H1 (cell line): ENCODE data around the gene PHC2. TPM values are rescaled to one million over a fixed set of nuclear protein-coding genes. Genes with fewer than 3 reads are reported as not detected.

Source experiments
- CTCF ChIA-PET: fragments of 300-600 bp; sonication (Branson Sonifier 250); formaldehyde crosslinking; loops from one replicate; lab custom pipeline; 2021; ENCODE audit not compliant: partially characterized antibody; lab: Charles Lee
- POLR2A ChIA-PET: fragments of 300-600 bp; sonication (Branson Sonifier 250); formaldehyde crosslinking; loops from one replicate; lab custom pipeline; 2021; ENCODE audit warnings: inconsistent platforms; ENCODE audit not compliant: partially characterized antibody; lab: Charles Lee
- DNase-seq, 2 experiments: peaks; one replicate each; pipeline versions ENCODE4 v3.0.0 to v3.0.0-alpha.2; 2010 to 2022; ENCODE audit warnings: low spot score in 2 of 2, low read depth in 1 of 2, mixed read lengths in 1 of 2
- FAIRE-seq: peaks from 2 replicates; lab custom pipeline; 2011; peaks lifted over from hg19 to GRCh38; lab: Jason Lieb, UNC
- H2AFZ ChIP-seq: 2 replicates; pipeline ENCODE4 v1.8.1; 2012; ENCODE audit warnings: low read length, inconsistent platforms
- H2AK5ac ChIP-seq: 2 replicates; pipeline ENCODE4 v1.6.1; 2013; ENCODE audit warnings: low read depth, low read length
- H2BK120ac ChIP-seq: replicated peaks from 2 replicates; pipeline ENCODE3; 2013; ENCODE audit warnings: low read depth, low read length, inconsistent platforms
- H2BK12ac ChIP-seq: 2 replicates; pipeline ENCODE4 v1.6.1; 2013; ENCODE audit warnings: low read depth, low read length
- H2BK15ac ChIP-seq: 2 replicates; pipeline ENCODE4 v1.6.1; 2013; ENCODE audit warnings: low read length
- H2BK20ac ChIP-seq: 2 replicates; pipeline ENCODE4 v1.6.1; 2013; ENCODE audit warnings: low read length
- H2BK5ac ChIP-seq: 2 replicates; pipeline ENCODE4 v1.6.1; 2013; ENCODE audit warnings: low read depth, low read length
- H3K14ac ChIP-seq: 2 replicates; pipeline ENCODE4 v1.6.1; 2013; ENCODE audit warnings: inconsistent platforms; ENCODE audit not compliant: insufficient read length
- H3K18ac ChIP-seq: 2 replicates; pipeline ENCODE4 v1.6.1; 2013; ENCODE audit warnings: low read length; ENCODE audit errors: extremely low read depth
- H3K23ac ChIP-seq: 2 replicates; pipeline ENCODE4 v1.6.1; 2013; ENCODE audit warnings: inconsistent platforms; ENCODE audit not compliant: insufficient read length
- H3K23me2 ChIP-seq: 2 replicates; pipeline ENCODE4 v1.6.1; 2013; ENCODE audit warnings: low read depth, low read length
- H3K27ac ChIP-seq: 2 replicates; pipeline ENCODE4 v1.6.1; 2011; ENCODE audit warnings: low read depth, low read length, inconsistent platforms
- H3K27me3 ChIP-seq, 4 experiments: replicated peaks in 1 of 4; 1 replicate in 1 of 4; 2 replicates in 3 of 4; pipeline versions ENCODE4 v1.6.1 to v1.8.1; 2011 to 2013; ENCODE audit warnings: low read length in 3 of 4, mild to moderate bottlenecking in 3 of 4, inconsistent platforms in 2 of 4, mixed read lengths in 2 of 4, moderate library complexity in 1 of 4; ENCODE audit not compliant: control insufficient read depth in 3 of 4, insufficient read depth in 3 of 4; ENCODE audit errors: extremely low read depth in 1 of 4
- H3K36me3 ChIP-seq, 4 experiments: 2 replicates each; pipeline versions ENCODE4 v1.6.1 to v1.8.1; 2011 to 2013; ENCODE audit warnings: mild to moderate bottlenecking in 4 of 4, low read length in 3 of 4, moderate library complexity in 2 of 4, control low read depth in 1 of 4, inconsistent platforms in 1 of 4; ENCODE audit not compliant: insufficient read depth in 4 of 4, control insufficient read depth in 2 of 4
- H3K4ac ChIP-seq: replicated peaks from 2 replicates; pipeline ENCODE3; 2013; ENCODE audit warnings: low read length, low read depth, mixed read lengths, inconsistent platforms; ENCODE audit not compliant: insufficient read length
- H3K4me1 ChIP-seq, 4 experiments: replicated peaks in 1 of 4; 1 replicate in 1 of 4; 2 replicates in 3 of 4; pipeline versions ENCODE4 v1.6.1 to v1.8.1; 2011 to 2013; ENCODE audit warnings: low read length in 3 of 4, inconsistent platforms in 2 of 4, mixed read lengths in 1 of 4; ENCODE audit not compliant: insufficient read depth in 4 of 4, control insufficient read depth in 3 of 4
- H3K4me2 ChIP-seq, 2 experiments: 2 replicates each; pipeline versions ENCODE4 v1.6.1 to v1.8.1; 2011 to 2013; ENCODE audit warnings: low read depth in 2 of 2, low read length in 2 of 2, control low read depth in 1 of 2, inconsistent platforms in 1 of 2, mild to moderate bottlenecking in 1 of 2; ENCODE audit not compliant: insufficient read depth in 1 of 2
- H3K4me3 ChIP-seq, 4 experiments: fragments of 200-600, 300-600 bp in 1 of 4; sonication (generic), shearing (Covaris generic), sonication (Bioruptor Twin) in 1 of 4; 2 replicates each; pipeline versions ENCODE4 v1.5.1 to v1.8.1; 2011 to 2016; ENCODE audit warnings: low read length in 4 of 4, low read depth in 3 of 4, control low read depth in 2 of 4, inconsistent platforms in 2 of 4, mild to moderate bottlenecking in 2 of 4, mixed read lengths in 1 of 4, moderate library complexity in 1 of 4; ENCODE audit not compliant: insufficient read depth in 2 of 4; ENCODE audit errors: extremely low read depth in 1 of 4
- H3K56ac ChIP-seq: replicated peaks from 2 replicates; pipeline ENCODE3; 2013; ENCODE audit warnings: low read depth, mild to moderate bottlenecking, mixed read lengths, low read length, inconsistent platforms; ENCODE audit not compliant: insufficient read length
- H3K79me1 ChIP-seq: 2 replicates; pipeline ENCODE4 v1.6.1; 2013; ENCODE audit warnings: low read depth, low read length, control low read depth
- H3K79me2 ChIP-seq, 2 experiments: 2 replicates each; pipeline versions ENCODE4 v1.6.1 to v1.8.1; 2012 to 2013; ENCODE audit warnings: low read length in 2 of 2, mild to moderate bottlenecking in 2 of 2, inconsistent platforms in 1 of 2; ENCODE audit not compliant: insufficient read depth in 2 of 2, control insufficient read depth in 1 of 2
- H3K9ac ChIP-seq, 4 experiments: replicated peaks in 1 of 4; 1 replicate in 1 of 4; 2 replicates in 3 of 4; pipeline versions ENCODE4 v1.6.1 to v1.8.1; 2011 to 2013; ENCODE audit warnings: low read depth in 3 of 4, low read length in 3 of 4, control low read depth in 2 of 4, mild to moderate bottlenecking in 2 of 4, moderate library complexity in 2 of 4, inconsistent platforms in 1 of 4; ENCODE audit errors: extremely low read depth in 1 of 4
- H3K9me3 ChIP-seq, 2 experiments: 2 replicates each; pipeline versions ENCODE4 v1.6.1 to v1.8.1; 2012 to 2013; ENCODE audit warnings: mild to moderate bottlenecking in 2 of 2, moderate library complexity in 2 of 2, control low read depth in 1 of 2, inconsistent platforms in 1 of 2, low read depth in 1 of 2, low read length in 1 of 2, mixed read lengths in 1 of 2; ENCODE audit not compliant: insufficient read depth in 2 of 2
- H4K20me1 ChIP-seq, 2 experiments: replicated peaks in 1 of 2; 2 replicates each; pipeline versions ENCODE3 to v1.8.1; 2011 to 2013; ENCODE audit warnings: inconsistent platforms in 2 of 2, low read length in 2 of 2, mild to moderate bottlenecking in 1 of 2; ENCODE audit not compliant: insufficient read depth in 2 of 2, control insufficient read depth in 1 of 2
- H4K5ac ChIP-seq: 2 replicates; pipeline ENCODE4 v1.6.1; 2013; ENCODE audit warnings: low read length, low read depth, mixed read lengths, inconsistent platforms; ENCODE audit not compliant: insufficient read length
- H4K8ac ChIP-seq: 2 replicates; pipeline ENCODE4 v1.8.0; 2013; ENCODE audit warnings: mild to moderate bottlenecking, moderate library complexity, low read length, inconsistent platforms; ENCODE audit not compliant: insufficient read depth; ENCODE audit errors: extremely low read depth
- H4K91ac ChIP-seq: replicated peaks from 2 replicates; pipeline ENCODE3; 2013; ENCODE audit warnings: low read length, mixed read lengths, inconsistent platforms; ENCODE audit not compliant: insufficient read length
- CTCF ChIP-seq, 3 experiments: IDR thresholded peaks; 1 replicate in 2 of 3; 2 replicates in 1 of 3; pipeline versions ENCODE4 v1.5.1 to v1.6.1; 2011; ENCODE audit warnings: low read length in 3 of 3, mild to moderate bottlenecking in 3 of 3, inconsistent platforms in 2 of 3, low read depth in 1 of 3, moderate library complexity in 1 of 3; ENCODE audit not compliant: insufficient read depth in 1 of 3; ENCODE audit errors: control extremely low read depth in 1 of 3
- WGBS, 2 experiments: shearing (Covaris generic) in 1 of 2; methylation state at CpG; one replicate each; pipeline versions ENCODE4 v1.1.6 to v1.1.7; 2013 to 2015; ENCODE audit warnings: low lambda C conversion rate in 2 of 2, mixed read lengths in 2 of 2, inconsistent platforms in 1 of 2, low coverage in 1 of 2, missing lambda C conversion rate in 1 of 2; ENCODE audit not compliant: insufficient replicate concordance in 2 of 2, insufficient coverage in 1 of 2, insufficient read length in 1 of 2; ENCODE audit errors: extremely low coverage in 1 of 2, missing lambda C conversion rate in 1 of 2; 5-methylcytosine and 5-hydroxymethylcytosine counted together
- polyA plus RNA-seq, 7 experiments: library from polyadenylated mRNA; depleted of rRNA in 3 of 7; stranded (reverse) in 5 of 7; unstranded in 2 of 7; fragments of >200 nt in 5 of 7; fragments of 200-250 nt in 2 of 7; gene quantifications; 1 replicate in 5 of 7; 2 replicates in 1 of 7; 4 replicates in 1 of 7; pipeline versions ENCODE4 v1.2.1 to v1.2.3, GENCODE V29; 2011 to 2013; ENCODE audit warnings: missing spikeins in 2 of 7, mixed read lengths in 2 of 7
- total RNA-seq: library from RNA; stranded (reverse); fragmentation: NEBNext Ultra II Directional; extraction: Animal tissue kit (Norgen Biotek cat#: 25700); gene quantifications from 2 replicates; pipeline ENCODE4 v1.2.1, GENCODE V29; 2021
- TF ChIP-seq, protein P1 (sequence below): IDR thresholded peaks from 2 replicates; pipeline ENCODE4 v1.6.1; 2011; ENCODE audit warnings: low read length, improper control_type of control experiment

The PHC2 gene
- total and polyA plus RNA-seq, 2 of the 8 experiments (the other 6 are each of a cell fraction or from before 2014, with no cell fraction given), result 5.6 to 14.2 TPM

- H3K9me3 ChIP-seq, result peaks cover 0 to 5% of the 10 kb centered on the region in 2 experiments; a peak in 1 of 4 replicates
- ChIA-PET POLR2A (no interaction called here), CTCF (no interaction called here)
- no peak overlapping the region for H2BK5ac ChIP-seq
- no peak overlapping the region for H2BK15ac ChIP-seq
- H3K4me1 ChIP-seq, result peaks cover 0 to 13% (median 1%) of the 10 kb centered on the region in 4 experiments; a peak in 1 of 7 replicates
- H4K91ac ChIP-seq, result no peak overlapping the region
- no peak overlapping the region for H3K4me3 ChIP-seq
- FAIRE-seq (no peak), DNase-seq (no peak)
- H3K79me1 ChIP-seq, result no peaks in the 10 kb centered on the region
- H3K18ac ChIP-seq, result no peak overlapping the region
- H2AFZ ChIP-seq, result no peak overlapping the region
- no peak overlapping the region for H2BK12ac ChIP-seq
- H3K9ac ChIP-seq, result no peak overlapping the region
- H3K79me2 ChIP-seq, result no peaks in the 10 kb centered on the region
- no peak overlapping the region for H3K4ac ChIP-seq
- no peaks in the 10 kb centered on the region for H4K20me1 ChIP-seq
- no peak overlapping the region for H2BK120ac ChIP-seq
- no peaks in the 10 kb centered on the region for H3K27me3 ChIP-seq
- TF ChIP-seq, protein P1, sequence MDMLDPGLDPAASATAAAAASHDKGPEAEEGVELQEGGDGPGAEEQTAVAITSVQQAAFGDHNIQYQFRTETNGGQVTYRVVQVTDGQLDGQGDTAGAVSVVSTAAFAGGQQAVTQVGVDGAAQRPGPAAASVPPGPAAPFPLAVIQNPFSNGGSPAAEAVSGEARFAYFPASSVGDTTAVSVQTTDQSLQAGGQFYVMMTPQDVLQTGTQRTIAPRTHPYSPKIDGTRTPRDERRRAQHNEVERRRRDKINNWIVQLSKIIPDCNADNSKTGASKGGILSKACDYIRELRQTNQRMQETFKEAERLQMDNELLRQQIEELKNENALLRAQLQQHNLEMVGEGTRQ, result no peak
- TF ChIP-seq CTCF (IDR thresholded peaks at IDR 0.05; ENCODE audit: control extremely low read depth in 1 of 3, insufficient read depth in 1 of 3, low read depth in 1 of 3, low read length in 3 of 3), result no peak
- no peaks in the 10 kb centered on the region; a peak in 1 of 8 replicates for H3K36me3 ChIP-seq
- no peak overlapping the region for H2BK20ac ChIP-seq
- no peak overlapping the region for H3K14ac ChIP-seq
- H3K23ac ChIP-seq, result no peak overlapping the region
- no peak overlapping the region for H2AK5ac ChIP-seq
- no peaks in the 10 kb centered on the region for H3K23me2 ChIP-seq
- H3K4me2 ChIP-seq, result no peak overlapping the region
- 86% methylated on average over 5 of the region's 5 CpGs; no CpG with 5 or more reads in 1 of the 2 experiments for WGBS, 2 experiments
- H3K27ac ChIP-seq, result no peak overlapping the region
- H4K5ac ChIP-seq, result no peak overlapping the region
- no peak overlapping the region for H4K8ac ChIP-seq
- H3K56ac ChIP-seq, result no peak overlapping the region
Observed at GRCh38 chr1:33394770-33395169, 36.1 kb downstream of the PHC2 start.
